SK-N-SH (cell line): Measurements from ENCODE around the gene MCCD1. TPM values are rescaled to one million over a fixed set of nuclear protein-coding genes. Genes with fewer than 3 reads are reported as not detected.

Experiments used
- CTCF ChIA-PET: fragments of 300-600, 350-600 bp; formaldehyde crosslinking; extraction: SDS; loops from one replicate; lab custom pipeline; 2021; lab: Yijun Ruan, JAX
- POLR2A ChIA-PET: fragments of 350-600 bp; sonication (Branson Sonifier 250); formaldehyde crosslinking; extraction: SDS; loops from one replicate; lab custom pipeline; 2020; ENCODE audit warnings: antibody characterized with exemption, inconsistent platforms; lab: Yijun Ruan, JAX
- DNase-seq: peaks from one replicate; pipeline ENCODE4 v3.0.0; 2012
- H2AFZ ChIP-seq: fragments of 200-600 bp; sonication (generic); 2 replicates; pipeline ENCODE4 v1.8.1; 2016; ENCODE audit warnings: antibody characterized with exemption, mild to moderate bottlenecking, low read depth
- H3F3A ChIP-seq: fragments of 200-600 bp; sonication (generic); replicated peaks from 2 replicates; pipeline ENCODE3; 2016; ENCODE audit warnings: antibody characterized with exemption, mild to moderate bottlenecking; ENCODE audit not compliant: insufficient read depth
- H3K27ac ChIP-seq, 2 experiments: fragments of 200-500 bp in 1 of 2; fragments of 200-600 bp in 1 of 2; sonication (Bioruptor generic) in 1 of 2; sonication (generic), shearing (Covaris generic) in 1 of 2; 2 replicates each; pipeline versions ENCODE4 v1.5.1 to v1.6.1; 2014 to 2016; ENCODE audit warnings: low read depth in 2 of 2, inconsistent platforms in 1 of 2, low read length in 1 of 2, mild to moderate bottlenecking in 1 of 2, mixed read lengths in 1 of 2
- H3K27me3 ChIP-seq: fragments of 200-600 bp; sonication (generic), shearing (Covaris generic); 2 replicates; pipeline ENCODE4 v1.6.1; 2016; ENCODE audit warnings: mixed run types; ENCODE audit not compliant: insufficient read depth
- H3K36me3 ChIP-seq, 2 experiments: fragments of 200-500 bp in 1 of 2; fragments of 200-600 bp in 1 of 2; sonication (Bioruptor generic) in 1 of 2; sonication (generic) in 1 of 2; replicated peaks in 1 of 2; 2 replicates each; pipeline versions ENCODE3 to v1.5.1; 2014 to 2016; ENCODE audit warnings: low read length in 1 of 2, mild to moderate bottlenecking in 1 of 2; ENCODE audit not compliant: insufficient read depth in 2 of 2, control insufficient read depth in 1 of 2
- H3K4me1 ChIP-seq, 2 experiments: fragments of 200-500 bp in 1 of 2; fragments of 200-600 bp in 1 of 2; sonication (Bioruptor generic) in 1 of 2; sonication (generic), shearing (Covaris generic) in 1 of 2; 2 replicates each; pipeline versions ENCODE4 v1.5.1 to v1.6.1; 2014 to 2016; ENCODE audit warnings: low read depth in 1 of 2, low read length in 1 of 2, mixed run types in 1 of 2; ENCODE audit not compliant: insufficient read depth in 2 of 2, control insufficient read depth in 1 of 2
- H3K4me2 ChIP-seq: fragments of 200-600 bp; sonication (generic), shearing (Covaris generic); 2 replicates; pipeline ENCODE4 v1.6.1; 2017; ENCODE audit warnings: mixed run types
- H3K4me3 ChIP-seq, 2 experiments: fragments of 200-500 bp in 1 of 2; fragments of 200-600 bp in 1 of 2; sonication (Bioruptor generic) in 1 of 2; sonication (generic), shearing (Covaris generic) in 1 of 2; 2 replicates each; pipeline versions ENCODE4 v1.5.1 to v1.8.1; 2014 to 2016; ENCODE audit warnings: low read depth in 2 of 2, inconsistent platforms in 1 of 2, low read length in 1 of 2, mild to moderate bottlenecking in 1 of 2, mixed read lengths in 1 of 2, moderate library complexity in 1 of 2
- H3K79me2 ChIP-seq: fragments of 200-600 bp; sonication (generic); 2 replicates; pipeline ENCODE4 v1.8.1; 2017; ENCODE audit warnings: mild to moderate bottlenecking; ENCODE audit not compliant: insufficient read depth
- H3K9ac ChIP-seq: fragments of 200-600 bp; sonication (generic); 2 replicates; pipeline ENCODE4 v1.6.1; 2017; ENCODE audit warnings: mixed run types
- H3K9me2 ChIP-seq: fragments of 200-600 bp; sonication (generic); 2 replicates; pipeline ENCODE4 v1.6.1; 2017; ENCODE audit warnings: mixed run types
- H3K9me3 ChIP-seq: fragments of 200-600 bp; sonication (generic); 2 replicates; pipeline ENCODE4 v1.6.1; 2017; ENCODE audit warnings: mixed run types, mild to moderate bottlenecking, moderate library complexity
- H4K20me1 ChIP-seq: fragments of 200-600 bp; sonication (generic); 2 replicates; pipeline ENCODE4 v1.6.1; 2017; ENCODE audit warnings: mild to moderate bottlenecking, mixed run types; ENCODE audit not compliant: insufficient read depth
- CHD2 ChIP-seq: fragments of 150-350 bp; IDR thresholded peaks from 2 replicates; pipeline ENCODE4 v1.6.1; 2018; ENCODE audit warnings: low read length; ENCODE audit not compliant: partially characterized antibody
- ELF1 ChIP-seq: IDR thresholded peaks from 2 replicates; pipeline ENCODE4 v1.4.0; 2012
- FOSL2 ChIP-seq: IDR thresholded peaks from 2 replicates; pipeline ENCODE4 v1.4.0; 2012; ENCODE audit warnings: low read depth, mild to moderate bottlenecking, moderate library complexity, borderline replicate concordance
- FOXJ3 ChIP-seq: sonication (generic); formaldehyde crosslinking; IDR thresholded peaks from 2 replicates; pipeline ENCODE4 v1.5.1; 2020; ENCODE audit warnings: mild to moderate bottlenecking, missing genetic modification reagents
- GABPA ChIP-seq: IDR thresholded peaks from 2 replicates; pipeline ENCODE4 v1.4.0; 2012; ENCODE audit warnings: low read depth, mild to moderate bottlenecking
- JUND ChIP-seq: IDR thresholded peaks from 2 replicates; pipeline ENCODE4 v1.4.0; 2012
- MXI1 ChIP-seq: IDR thresholded peaks from 2 replicates; pipeline ENCODE4 v1.6.1; 2012; ENCODE audit warnings: mild to moderate bottlenecking, low read depth, low read length, improper control_type of control experiment
- NFIC ChIP-seq: IDR thresholded peaks from 2 replicates; pipeline ENCODE4 v1.4.0; 2012; ENCODE audit warnings: borderline replicate concordance
- RAD21 ChIP-seq: IDR thresholded peaks from 2 replicates; pipeline ENCODE4 v1.6.1; 2012; ENCODE audit warnings: mild to moderate bottlenecking, low read length
- RFX5 ChIP-seq: IDR thresholded peaks from 2 replicates; pipeline ENCODE4 v1.6.1; 2012; ENCODE audit warnings: mild to moderate bottlenecking, improper control_type of control experiment, low read length
- RXRA ChIP-seq: IDR thresholded peaks from 2 replicates; pipeline ENCODE4 v1.4.0; 2012; ENCODE audit warnings: low read depth, mild to moderate bottlenecking, borderline replicate concordance
- TAF1 ChIP-seq: IDR thresholded peaks from 2 replicates; pipeline ENCODE4 v1.6.1; 2012; ENCODE audit warnings: low read depth, mild to moderate bottlenecking, low read length, moderate library complexity, borderline replicate concordance
- WGBS: methylation state at CpG from one replicate; pipeline ENCODE4 v1.1.6; 2017; ENCODE audit warnings: low lambda C conversion rate; 5-methylcytosine and 5-hydroxymethylcytosine counted together
- polyA plus RNA-seq, 3 experiments: library from polyadenylated mRNA; depleted of rRNA; stranded (reverse); fragments of >200 nt; gene quantifications; 2 replicates each; pipeline ENCODE4 v1.2.3, GENCODE V29; 2012
- TF ChIP-seq, protein P1 (sequence below): IDR thresholded peaks from 2 replicates; pipeline ENCODE4 v1.4.0; 2012; ENCODE audit warnings: low read depth, borderline replicate concordance
- TF ChIP-seq, protein P2 (sequence below): IDR thresholded peaks from 2 replicates; pipeline ENCODE4 v1.4.0; 2012; ENCODE audit warnings: low read depth
- TF ChIP-seq, protein P3 (sequence below): IDR thresholded peaks from 2 replicates; pipeline ENCODE4 v1.6.1; 2012; ENCODE audit warnings: mild to moderate bottlenecking, low read depth, low read length, moderate library complexity
- TF ChIP-seq, protein P4 (sequence below): IDR thresholded peaks from 2 replicates; pipeline ENCODE4 v1.4.0; 2012; ENCODE audit warnings: low read depth, borderline replicate concordance
- TF ChIP-seq, protein P5 (sequence below): fragments of 200-600 bp; sonication (generic); IDR thresholded peaks from 2 replicates; pipeline ENCODE4 v1.6.1; 2017; ENCODE audit warnings: antibody characterized with exemption, mild to moderate bottlenecking, moderate library complexity

The MCCD1 gene
- polyA plus RNA-seq, 1 of the 3 experiments (the other 2 are of a cell fraction) = not detected

DNA sequence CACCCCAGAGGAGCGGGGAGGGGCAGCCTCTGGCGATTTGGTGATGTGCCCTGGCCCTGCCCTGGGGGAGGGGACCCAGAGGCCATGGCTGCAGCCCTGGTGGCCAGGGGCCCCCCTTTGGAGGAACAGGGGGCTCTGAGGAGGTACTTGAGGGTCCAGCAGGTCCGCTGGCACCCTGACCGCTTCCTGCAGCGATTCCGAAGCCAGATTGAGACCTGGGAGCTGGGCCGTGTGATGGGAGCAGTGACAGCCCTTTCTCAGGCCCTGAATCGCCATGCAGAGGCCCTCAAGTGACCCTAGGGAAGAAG, 29.5 kb downstream of the MCCD1 start:
- Histone ChIP-seq H3K79me2 (peaks cover 23% of the 10 kb centered on the region; the same call in 1 of the 2 replicates), H2AFZ (no peak overlapping the region), H3K9me2 (no peaks in the 10 kb centered on the region), H3F3A (peaks cover 27% of the 10 kb centered on the region), H3K27ac (no peak overlapping the region), H3K9me3 (no peaks in the 10 kb centered on the region), H3K27me3 (no peaks in the 10 kb centered on the region), H3K4me1 (peaks cover 0 to 20% of the 10 kb centered on the region in 2 experiments; a peak in 3 of 4 replicates), H4K20me1 (no peaks in the 10 kb centered on the region), H3K4me2 (no peak overlapping the region), H3K4me3 (no peak overlapping the region), H3K9ac (no peak overlapping the region), H3K36me3 (peaks cover 26 to 31% of the 10 kb centered on the region in 2 experiments)
- 96% methylated on average over 3 of the region's 8 CpGs for WGBS
- TF ChIP-seq NFIC (no peak), RAD21 (no peak), TAF1 (no peak), GABPA (no peak), MXI1 (no peak), CHD2 (no peak), FOXJ3 (CRISPR knock-in tag) (no peak), JUND (no peak), ELF1 (no peak), RFX5 (no peak), RXRA (no peak), FOSL2 (no peak)
- TF ChIP-seq, protein P1, sequence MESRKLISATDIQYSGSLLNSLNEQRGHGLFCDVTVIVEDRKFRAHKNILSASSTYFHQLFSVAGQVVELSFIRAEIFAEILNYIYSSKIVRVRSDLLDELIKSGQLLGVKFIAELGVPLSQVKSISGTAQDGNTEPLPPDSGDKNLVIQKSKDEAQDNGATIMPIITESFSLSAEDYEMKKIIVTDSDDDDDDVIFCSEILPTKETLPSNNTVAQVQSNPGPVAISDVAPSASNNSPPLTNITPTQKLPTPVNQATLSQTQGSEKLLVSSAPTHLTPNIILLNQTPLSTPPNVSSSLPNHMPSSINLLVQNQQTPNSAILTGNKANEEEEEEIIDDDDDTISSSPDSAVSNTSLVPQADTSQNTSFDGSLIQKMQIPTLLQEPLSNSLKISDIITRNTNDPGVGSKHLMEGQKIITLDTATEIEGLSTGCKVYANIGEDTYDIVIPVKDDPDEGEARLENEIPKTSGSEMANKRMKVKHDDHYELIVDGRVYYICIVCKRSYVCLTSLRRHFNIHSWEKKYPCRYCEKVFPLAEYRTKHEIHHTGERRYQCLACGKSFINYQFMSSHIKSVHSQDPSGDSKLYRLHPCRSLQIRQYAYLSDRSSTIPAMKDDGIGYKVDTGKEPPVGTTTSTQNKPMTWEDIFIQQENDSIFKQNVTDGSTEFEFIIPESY = no peak
- TF ChIP-seq, protein P2, sequence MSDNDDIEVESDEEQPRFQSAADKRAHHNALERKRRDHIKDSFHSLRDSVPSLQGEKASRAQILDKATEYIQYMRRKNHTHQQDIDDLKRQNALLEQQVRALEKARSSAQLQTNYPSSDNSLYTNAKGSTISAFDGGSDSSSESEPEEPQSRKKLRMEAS = no peak
- TF ChIP-seq, protein P3, sequence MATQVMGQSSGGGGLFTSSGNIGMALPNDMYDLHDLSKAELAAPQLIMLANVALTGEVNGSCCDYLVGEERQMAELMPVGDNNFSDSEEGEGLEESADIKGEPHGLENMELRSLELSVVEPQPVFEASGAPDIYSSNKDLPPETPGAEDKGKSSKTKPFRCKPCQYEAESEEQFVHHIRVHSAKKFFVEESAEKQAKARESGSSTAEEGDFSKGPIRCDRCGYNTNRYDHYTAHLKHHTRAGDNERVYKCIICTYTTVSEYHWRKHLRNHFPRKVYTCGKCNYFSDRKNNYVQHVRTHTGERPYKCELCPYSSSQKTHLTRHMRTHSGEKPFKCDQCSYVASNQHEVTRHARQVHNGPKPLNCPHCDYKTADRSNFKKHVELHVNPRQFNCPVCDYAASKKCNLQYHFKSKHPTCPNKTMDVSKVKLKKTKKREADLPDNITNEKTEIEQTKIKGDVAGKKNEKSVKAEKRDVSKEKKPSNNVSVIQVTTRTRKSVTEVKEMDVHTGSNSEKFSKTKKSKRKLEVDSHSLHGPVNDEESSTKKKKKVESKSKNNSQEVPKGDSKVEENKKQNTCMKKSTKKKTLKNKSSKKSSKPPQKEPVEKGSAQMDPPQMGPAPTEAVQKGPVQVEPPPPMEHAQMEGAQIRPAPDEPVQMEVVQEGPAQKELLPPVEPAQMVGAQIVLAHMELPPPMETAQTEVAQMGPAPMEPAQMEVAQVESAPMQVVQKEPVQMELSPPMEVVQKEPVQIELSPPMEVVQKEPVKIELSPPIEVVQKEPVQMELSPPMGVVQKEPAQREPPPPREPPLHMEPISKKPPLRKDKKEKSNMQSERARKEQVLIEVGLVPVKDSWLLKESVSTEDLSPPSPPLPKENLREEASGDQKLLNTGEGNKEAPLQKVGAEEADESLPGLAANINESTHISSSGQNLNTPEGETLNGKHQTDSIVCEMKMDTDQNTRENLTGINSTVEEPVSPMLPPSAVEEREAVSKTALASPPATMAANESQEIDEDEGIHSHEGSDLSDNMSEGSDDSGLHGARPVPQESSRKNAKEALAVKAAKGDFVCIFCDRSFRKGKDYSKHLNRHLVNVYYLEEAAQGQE = no peak
- TF ChIP-seq, protein P4, sequence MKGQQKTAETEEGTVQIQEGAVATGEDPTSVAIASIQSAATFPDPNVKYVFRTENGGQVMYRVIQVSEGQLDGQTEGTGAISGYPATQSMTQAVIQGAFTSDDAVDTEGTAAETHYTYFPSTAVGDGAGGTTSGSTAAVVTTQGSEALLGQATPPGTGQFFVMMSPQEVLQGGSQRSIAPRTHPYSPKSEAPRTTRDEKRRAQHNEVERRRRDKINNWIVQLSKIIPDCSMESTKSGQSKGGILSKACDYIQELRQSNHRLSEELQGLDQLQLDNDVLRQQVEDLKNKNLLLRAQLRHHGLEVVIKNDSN = no peak
- TF ChIP-seq, protein P5, sequence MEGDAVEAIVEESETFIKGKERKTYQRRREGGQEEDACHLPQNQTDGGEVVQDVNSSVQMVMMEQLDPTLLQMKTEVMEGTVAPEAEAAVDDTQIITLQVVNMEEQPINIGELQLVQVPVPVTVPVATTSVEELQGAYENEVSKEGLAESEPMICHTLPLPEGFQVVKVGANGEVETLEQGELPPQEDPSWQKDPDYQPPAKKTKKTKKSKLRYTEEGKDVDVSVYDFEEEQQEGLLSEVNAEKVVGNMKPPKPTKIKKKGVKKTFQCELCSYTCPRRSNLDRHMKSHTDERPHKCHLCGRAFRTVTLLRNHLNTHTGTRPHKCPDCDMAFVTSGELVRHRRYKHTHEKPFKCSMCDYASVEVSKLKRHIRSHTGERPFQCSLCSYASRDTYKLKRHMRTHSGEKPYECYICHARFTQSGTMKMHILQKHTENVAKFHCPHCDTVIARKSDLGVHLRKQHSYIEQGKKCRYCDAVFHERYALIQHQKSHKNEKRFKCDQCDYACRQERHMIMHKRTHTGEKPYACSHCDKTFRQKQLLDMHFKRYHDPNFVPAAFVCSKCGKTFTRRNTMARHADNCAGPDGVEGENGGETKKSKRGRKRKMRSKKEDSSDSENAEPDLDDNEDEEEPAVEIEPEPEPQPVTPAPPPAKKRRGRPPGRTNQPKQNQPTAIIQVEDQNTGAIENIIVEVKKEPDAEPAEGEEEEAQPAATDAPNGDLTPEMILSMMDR = no peak
- ChIA-PET POLR2A (no interaction called here), CTCF (interaction anchor here (1.0 to 5.7 kb wide), 4 partner anchors 10 to 40 kb away, joined by 3 to 29 read pairs (median 4); partner anchors contain the start of genes ATP6V1G2 and LTB)
- no peak for DNase-seq
